PC-3 (cell line): ENCODE results near the gene AEBP1. TPM values are rescaled to one million over a fixed set of nuclear protein-coding genes. Genes with fewer than 3 reads are reported as not detected.

ENCODE experiments used
- ATAC-seq: fragments of 200-7000 bp; cut with Tn5 transposase; 2 replicates; pipeline ENCODE4 v1.9.1; 2020; ENCODE audit warnings: mild to moderate bottlenecking, moderate library complexity
- BruUV-seq: library from RNA; stranded (reverse); fragments of 400-500 nt; replicated peaks from 2 replicates; lab custom pipeline; 2021; lab: Mats Ljungman, UMichigan
- CTCF ChIA-PET: fragments of 300-600 bp; sonication (Branson Sonifier 250); formaldehyde crosslinking; loops from one replicate; lab custom pipeline; 2022; ENCODE audit warnings: antibody characterized with exemption; lab: Charles Lee
- POLR2A ChIA-PET: fragments of 300-600 bp; sonication (Branson Sonifier 250); formaldehyde crosslinking; loops from one replicate; lab custom pipeline; 2022; ENCODE audit warnings: antibody characterized with exemption; ENCODE audit not compliant: unreplicated experiment; lab: Charles Lee
- DNase-seq: peaks from one replicate; pipeline ENCODE4 v3.0.0-alpha.2; 2015
- H2AFZ ChIP-seq: fragments of 300-600 bp; sonication (generic); 2 replicates; pipeline ENCODE4 v1.6.0; 2016; ENCODE audit warnings: antibody characterized with exemption, low read length
- H3F3A ChIP-seq: fragments of 300-600 bp; sonication (generic); one replicate; pipeline ENCODE4 v1.6.0; 2017; ENCODE audit warnings: antibody characterized with exemption, low read length, control low read depth, mild to moderate bottlenecking; ENCODE audit not compliant: unreplicated experiment
- H3K27ac ChIP-seq: fragments of 300-600 bp; sonication (generic); 2 replicates; pipeline ENCODE4 v1.5.1; 2016; ENCODE audit warnings: mild to moderate bottlenecking, low read length
- H3K27me3 ChIP-seq: fragments of 300-600 bp; sonication (generic); 2 replicates; pipeline ENCODE4 v1.6.1; 2016; ENCODE audit warnings: low read length, mixed read lengths
- H3K36me3 ChIP-seq: fragments of 300-600 bp; sonication (generic); 2 replicates; pipeline ENCODE4 v1.6.1; 2016; ENCODE audit warnings: low read depth, mixed run types, low read length, mixed read lengths
- H3K4me1 ChIP-seq: fragments of 300-600 bp; sonication (generic); 2 replicates; pipeline ENCODE4 v1.5.1; 2016; ENCODE audit warnings: low read length; ENCODE audit not compliant: insufficient read depth
- H3K4me2 ChIP-seq: fragments of 300-600 bp; sonication (generic); 2 replicates; pipeline ENCODE4 v1.6.0; 2016; ENCODE audit warnings: low read length
- H3K4me3 ChIP-seq: fragments of 300-600 bp; sonication (generic); 2 replicates; pipeline ENCODE4 v1.5.1; 2016; ENCODE audit warnings: mild to moderate bottlenecking, low read length, mixed read lengths
- H3K79me2 ChIP-seq: fragments of 300-600 bp; sonication (generic); 2 replicates; pipeline ENCODE4 v1.6.1; 2017; ENCODE audit warnings: low read length, mixed read lengths
- H3K9ac ChIP-seq: fragments of 300-600 bp; sonication (generic); 2 replicates; pipeline ENCODE4 v1.6.0; 2016; ENCODE audit warnings: mild to moderate bottlenecking, low read length
- H3K9me2 ChIP-seq: fragments of 300-600 bp; sonication (generic); replicated peaks from 2 replicates; pipeline ENCODE4 v1.6.1; 2016; ENCODE audit warnings: mixed run types, low read length, mixed read lengths
- H3K9me3 ChIP-seq: fragments of 300-600 bp; sonication (generic); 2 replicates; pipeline ENCODE4 v1.6.1; 2016; ENCODE audit warnings: low read length, mixed read lengths
- H4K20me1 ChIP-seq: fragments of 300-600 bp; sonication (generic); 2 replicates; pipeline ENCODE4 v1.6.1; 2016; ENCODE audit warnings: low read length, mixed read lengths
- EZH2 ChIP-seq: fragments of 300-600 bp; sonication (generic); IDR thresholded peaks from one replicate; pipeline ENCODE4 v1.6.1; 2017; ENCODE audit warnings: antibody characterized with exemption, mild to moderate bottlenecking, low read length; ENCODE audit not compliant: unreplicated experiment
- EZH2phosphoT487 ChIP-seq: fragments of 300-600 bp; sonication (generic); IDR thresholded peaks from 2 replicates; pipeline ENCODE4 v1.6.1; 2018; ENCODE audit warnings: mild to moderate bottlenecking, antibody characterized with exemption, low read length, borderline replicate concordance
- intact Hi-C: fragments of 100-400 bp; cut with micrococcal nuclease; formaldehyde crosslinking; loops from 2 replicates; pipeline ENCODE4 v1.9.0; 2023
- total RNA-seq: library from RNA; depleted of rRNA; stranded (reverse); fragments of >200 nt; gene quantifications from 2 replicates; pipeline ENCODE4 v1.2.3, GENCODE V29; 2014
- TF ChIP-seq, protein P1 (sequence below): fragments of 300-600 bp; sonication (generic); conservative IDR thresholded peaks from 2 replicates; pipeline ENCODE4 v1.5.1; 2017; ENCODE audit warnings: antibody characterized with exemption, low read depth, mild to moderate bottlenecking, low read length

Gene AEBP1
- total RNA-seq, 1 experiment from 2014 or later, result not detected

DNA sequence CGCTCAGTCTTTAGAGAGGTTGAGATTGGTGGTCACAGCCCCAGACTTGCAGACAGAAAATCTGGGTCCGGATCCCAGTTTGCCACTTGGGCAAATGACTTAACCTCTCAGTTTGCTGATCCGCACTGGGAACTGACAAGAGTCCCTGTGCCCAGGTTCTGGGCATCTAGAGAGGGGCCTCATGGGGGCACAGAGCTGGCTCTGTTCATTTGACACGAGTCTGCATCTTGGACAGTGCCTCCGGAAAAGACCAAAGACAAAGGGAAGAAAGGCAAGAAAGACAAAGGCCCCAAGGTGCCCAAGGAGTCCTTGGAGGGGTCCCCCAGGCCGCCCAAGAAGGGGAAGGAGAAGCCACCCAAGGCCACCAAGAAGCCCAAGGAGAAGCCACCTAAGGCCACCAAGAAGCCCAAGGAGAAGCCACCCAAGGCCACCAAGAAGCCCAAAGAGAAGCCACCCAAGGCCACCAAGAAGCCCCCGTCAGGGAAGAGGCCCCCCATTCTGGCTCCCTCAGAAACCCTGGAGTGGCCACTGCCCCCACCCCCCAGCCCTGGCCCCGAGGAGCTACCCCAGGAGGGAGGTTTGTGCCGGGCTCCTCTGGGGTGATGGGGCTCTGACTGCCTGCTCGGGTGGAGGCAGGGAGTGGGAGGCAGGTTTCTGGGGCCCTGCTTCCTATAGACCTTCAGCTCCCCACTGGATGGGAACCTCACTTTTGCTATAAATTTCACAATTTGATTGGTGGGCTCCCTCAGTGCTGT, 2.3 kb downstream of the AEBP1 start:
- ChIA-PET POLR2A (no interaction called here), CTCF (no interaction called here)
- no peaks in the 10 kb centered on the region for H3K4me1 ChIP-seq
- H3F3A ChIP-seq, result no peaks in the 10 kb centered on the region
- TF ChIP-seq, protein P1, sequence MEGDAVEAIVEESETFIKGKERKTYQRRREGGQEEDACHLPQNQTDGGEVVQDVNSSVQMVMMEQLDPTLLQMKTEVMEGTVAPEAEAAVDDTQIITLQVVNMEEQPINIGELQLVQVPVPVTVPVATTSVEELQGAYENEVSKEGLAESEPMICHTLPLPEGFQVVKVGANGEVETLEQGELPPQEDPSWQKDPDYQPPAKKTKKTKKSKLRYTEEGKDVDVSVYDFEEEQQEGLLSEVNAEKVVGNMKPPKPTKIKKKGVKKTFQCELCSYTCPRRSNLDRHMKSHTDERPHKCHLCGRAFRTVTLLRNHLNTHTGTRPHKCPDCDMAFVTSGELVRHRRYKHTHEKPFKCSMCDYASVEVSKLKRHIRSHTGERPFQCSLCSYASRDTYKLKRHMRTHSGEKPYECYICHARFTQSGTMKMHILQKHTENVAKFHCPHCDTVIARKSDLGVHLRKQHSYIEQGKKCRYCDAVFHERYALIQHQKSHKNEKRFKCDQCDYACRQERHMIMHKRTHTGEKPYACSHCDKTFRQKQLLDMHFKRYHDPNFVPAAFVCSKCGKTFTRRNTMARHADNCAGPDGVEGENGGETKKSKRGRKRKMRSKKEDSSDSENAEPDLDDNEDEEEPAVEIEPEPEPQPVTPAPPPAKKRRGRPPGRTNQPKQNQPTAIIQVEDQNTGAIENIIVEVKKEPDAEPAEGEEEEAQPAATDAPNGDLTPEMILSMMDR, result no peak
- TF ChIP-seq EZH2phosphoT487, result no peak
- TF ChIP-seq EZH2, result no peak
- H2AFZ ChIP-seq, result no peak overlapping the region
- no peak for DNase-seq
- no TSS peak for BruUV-seq
- no peaks in the 10 kb centered on the region for H3K27me3 ChIP-seq
- no peak overlapping the region for H3K27ac ChIP-seq
- H3K79me2 ChIP-seq, result no peaks in the 10 kb centered on the region
- no peak overlapping the region for H3K4me3 ChIP-seq
- intact Hi-C loops, result no loop called here
- ATAC-seq, result no peak
- H4K20me1 ChIP-seq, result no peaks in the 10 kb centered on the region
- no peaks in the 10 kb centered on the region for H3K9me2 ChIP-seq
- no peaks in the 10 kb centered on the region for H3K36me3 ChIP-seq
- H3K9me3 ChIP-seq, result no peaks in the 10 kb centered on the region
- H3K4me2 ChIP-seq, result no peak overlapping the region
- H3K9ac ChIP-seq, result no peak overlapping the region

GRCh38 chr7:44107116-44107960, 3.2 kb downstream of the AEBP1 start:
- no peak overlapping the region for H3K9ac ChIP-seq
- DNase-seq (no peak), ATAC-seq (no peak)
- no TSS peak for BruUV-seq
- no peaks in the 10 kb centered on the region for H3K4me1 ChIP-seq
- no peaks in the 10 kb centered on the region for H3K79me2 ChIP-seq
- no peaks in the 10 kb centered on the region for H3K36me3 ChIP-seq
- H3K27ac ChIP-seq, result no peak overlapping the region
- H4K20me1 ChIP-seq, result no peaks in the 10 kb centered on the region
- TF ChIP-seq, protein P1, result no peak
- no peak for TF ChIP-seq EZH2
- TF ChIP-seq EZH2phosphoT487, result no peak
- H3K4me3 ChIP-seq, result no peak overlapping the region
- no peaks in the 10 kb centered on the region for H3K27me3 ChIP-seq
- H3F3A ChIP-seq, result no peaks in the 10 kb centered on the region
- POLR2A ChIA-PET, result no interaction called here
- no peak overlapping the region for H3K4me2 ChIP-seq
- no peak overlapping the region for H2AFZ ChIP-seq
- intact Hi-C loops, result no loop called here
- CTCF ChIA-PET, result no interaction called here
- H3K9me3 ChIP-seq, result no peaks in the 10 kb centered on the region
- no peaks in the 10 kb centered on the region for H3K9me2 ChIP-seq
